ENCODE results near the gene REC8. TPM values are rescaled to one million over a fixed set of nuclear protein-coding genes. Genes with fewer than 3 reads are reported as not detected.
"Not testable (repeated sequence)": the region's sequence is repeated elsewhere in the genome, so short reads cannot be mapped to it uniquely, and the experiment has no call there.

Gene REC8
- polyA plus RNA-seq, 3 donors from 2014 or later = 1.7 to 15.2 (median 3.8) TPM

GRCh38 chr14:24215495-24216344 lies 43.8 kb downstream of the REC8 start, which contains the start of gene MDP1:
MDP1 (minus strand) TSS chr14:24216066; CDS start chr14:24215955, 111 bp downstream.
- H3K4me1 Mint-ChIP-seq = peaks cover 51% of the 10 kb centered on the region in 2 donors
- no peaks in the 10 kb centered on the region for H3K9me3 Mint-ChIP-seq
- DNase-seq = peak; percentile 84 to 88 (median 87)
- peak within 1 kb of the TSS; percentile 96 to 100 (median 98) for H3K27ac Mint-ChIP-seq
- H3K27me3 Mint-ChIP-seq (ENCODE audit: low read depth in 3 of 3) = peaks cover 8 to 21% (median 14%) of the 10 kb centered on the region in 3 donors
- H3K36me3 Mint-ChIP-seq = peaks cover 4 to 11% (median 9%) of the 10 kb centered on the region in 3 donors
- peak within 1 kb of the TSS; percentile 89 to 99 (median 93) for H3K4me3 Mint-ChIP-seq

GRCh38 chr14:24216345-24216699 lies 44.4 kb downstream of the REC8 start:
- H3K9me3 Mint-ChIP-seq = no peaks in the 10 kb centered on the region
- H3K4me3 Mint-ChIP-seq = peak overlapping the region; percentile 89 to 99 (median 93)
- no peak for DNase-seq
- H3K27me3 Mint-ChIP-seq (ENCODE audit: low read depth in 3 of 3) = peaks cover 8 to 19% (median 14%) of the 10 kb centered on the region in 3 donors
- H3K27ac Mint-ChIP-seq = peak overlapping the region; percentile 96 to 100 (median 98)
- peaks cover 4 to 11% (median 8%) of the 10 kb centered on the region in 3 donors for H3K36me3 Mint-ChIP-seq
- peaks cover 47 to 49% of the 10 kb centered on the region in 2 donors for H3K4me1 Mint-ChIP-seq

GRCh38 chr14:24216876-24217275 lies 45.0 kb downstream of the REC8 start:
- peaks cover 6 to 19% (median 14%) of the 10 kb centered on the region in 3 donors for H3K27me3 Mint-ChIP-seq (ENCODE audit: low read depth in 3 of 3)
- not testable (repeated sequence) for H3K4me3 Mint-ChIP-seq

GRCh38 chr14:24219080-24219479 lies 47.2 kb downstream of the REC8 start:
- Mint-ChIP-seq H3K9me3 (no peaks in the 10 kb centered on the region), H3K27me3 (ENCODE audit: low read depth in 3 of 3) (peaks cover 2 to 7% (median 7%) of the 10 kb centered on the region in 3 donors), H3K27ac (no peak overlapping the region), H3K4me3 (no peak overlapping the region), H3K36me3 (peaks cover 0 to 6% (median 3%) of the 10 kb centered on the region in 3 donors), H3K4me1 (peaks cover 24 to 25% of the 10 kb centered on the region in 2 donors)
- no peak for DNase-seq

More at GRCh38 chr14:24216876-24217275, 45.0 kb downstream of the REC8 start:
- H3K27ac Mint-ChIP-seq = peak overlapping the region; percentile 96 to 100 (median 98)
- H3K36me3 Mint-ChIP-seq, DNase-seq, H3K9me3 Mint-ChIP-seq: not testable (repeated sequence)
- H3K4me1 Mint-ChIP-seq = peaks cover 42 to 44% of the 10 kb centered on the region in 2 donors

- no peak for DNase-seq
- Mint-ChIP-seq H3K4me1 (peaks cover 22 to 23% of the 10 kb centered on the region in 2 donors), H3K4me3 (no peak overlapping the region), H3K27me3 (ENCODE audit: low read depth in 3 of 3) (peaks cover 2 to 7% (median 3%) of the 10 kb centered on the region in 3 donors), H3K36me3 (peaks cover 0 to 6% (median 5%) of the 10 kb centered on the region in 3 donors), H3K27ac (peak overlapping the region in 2 of 6 donors; percentile 28 to 65), H3K9me3 (no peaks in the 10 kb centered on the region)
These were observed 47.6 kb downstream of the REC8 start for GRCh38 chr14:24219521-24219920.

- DNase-seq, H3K27ac Mint-ChIP-seq: not testable (repeated sequence)
These were observed 51.1 kb downstream of the REC8 start for GRCh38 chr14:24222987-24223386.

GRCh38 chr14:24224618-24225071 lies 52.8 kb downstream of the REC8 start:
- peak overlapping the region in 3 of 6 donors; percentile 29 to 83 (median 42) for H3K27ac Mint-ChIP-seq
- peaks cover 6 to 10% (median 7%) of the 10 kb centered on the region in 3 donors for H3K36me3 Mint-ChIP-seq
- H3K4me3 Mint-ChIP-seq = no peak overlapping the region
- no peaks in the 10 kb centered on the region for H3K9me3 Mint-ChIP-seq
- peaks cover 7 to 24% of the 10 kb centered on the region in 2 donors for H3K4me1 Mint-ChIP-seq
- H3K27me3 Mint-ChIP-seq (ENCODE audit: low read depth in 3 of 3) = no peaks in the 10 kb centered on the region
- no peak for DNase-seq

More at GRCh38 chr14:24222987-24223386, 51.1 kb downstream of the REC8 start:
- not testable (repeated sequence) for H3K9me3 Mint-ChIP-seq; H3K27me3 Mint-ChIP-seq (ENCODE audit: low read depth in 3 of 3); H3K4me3 Mint-ChIP-seq
- H3K4me1 Mint-ChIP-seq = peaks cover 5 to 18% of the 10 kb centered on the region in 2 donors
- peaks cover 6 to 12% (median 11%) of the 10 kb centered on the region in 3 donors for H3K36me3 Mint-ChIP-seq

- no peak overlapping the region for H3K27ac Mint-ChIP-seq
- H3K4me3 Mint-ChIP-seq = no peak overlapping the region
- peaks cover 16 to 31% of the 10 kb centered on the region in 2 donors for H3K4me1 Mint-ChIP-seq
- no peaks in the 10 kb centered on the region for H3K27me3 Mint-ChIP-seq (ENCODE audit: low read depth in 3 of 3)
- H3K36me3 Mint-ChIP-seq = peaks cover 6 to 10% (median 7%) of the 10 kb centered on the region in 3 donors
- no peaks in the 10 kb centered on the region for H3K9me3 Mint-ChIP-seq
- no peak for DNase-seq
These were observed 54.6 kb downstream of the REC8 start for GRCh38 chr14:24226473-24226872.

GRCh38 chr14:24228902-24229301 lies 57.0 kb downstream of the REC8 start:
- peaks cover 7 to 10% (median 9%) of the 10 kb centered on the region in 3 donors for H3K36me3 Mint-ChIP-seq
- peaks cover 0 to 2% (median 0%) of the 10 kb centered on the region in 3 donors for H3K27me3 Mint-ChIP-seq (ENCODE audit: low read depth in 3 of 3)
- no peak for DNase-seq
- no peak overlapping the region for H3K4me3 Mint-ChIP-seq
- H3K9me3 Mint-ChIP-seq = no peaks in the 10 kb centered on the region
- peaks cover 35 to 52% of the 10 kb centered on the region in 2 donors for H3K4me1 Mint-ChIP-seq
- no peak overlapping the region for H3K27ac Mint-ChIP-seq

Other genes starting within 250 kb of the REC8 start
- 10 to 100 TPM; 26.2 to 33.8 (median 31.0) TPM for gene DHRS4, start 218.3 kb upstream of the REC8 start, polyA plus RNA-seq
- 10 to 100 TPM; 14.7 to 22.1 (median 15.8) TPM for gene DHRS4L2, start 183.2 kb upstream of the REC8 start, polyA plus RNA-seq
- gene CARMIL3, start 120.1 kb upstream of the REC8 start, polyA plus RNA-seq = under 1 TPM; 0.09 to 0.82 (median 0.32) TPM
- gene CPNE6, start 100.5 kb upstream of the REC8 start, polyA plus RNA-seq = not detected
- 10 to 100 TPM in 2 of 3 donors, 1 to 10 TPM in 1; 8.2 to 13.3 (median 12.0) TPM for gene PCK2, start 77.8 kb upstream of the REC8 start, polyA plus RNA-seq
- 100 to 1,000 TPM in 1 of 3 donors, 10 to 100 TPM in 2; 91.1 to 129 (median 98.2) TPM for gene DCAF11, start 57.3 kb upstream of the REC8 start, polyA plus RNA-seq
- 1 to 10 TPM; 2.8 to 4.1 (median 3.0) TPM for gene NRL, start 57.1 kb upstream of the REC8 start, polyA plus RNA-seq
- gene FITM1, start 41.4 kb upstream of the REC8 start, polyA plus RNA-seq = under 1 TPM; 0.28 to 0.90 (median 0.85) TPM
- 1,000 to 10,000 TPM; 1,115 to 1,243 (median 1,240) TPM for gene PSME1, start 35.9 kb upstream of the REC8 start, polyA plus RNA-seq
- 10 to 100 TPM; 14.2 to 19.0 (median 17.6) TPM for gene EMC9, start 30.5 kb upstream of the REC8 start, polyA plus RNA-seq
- 1,000 to 10,000 TPM in 1 of 3 donors, 100 to 1,000 TPM in 2; 650 to 1,160 (median 776) TPM for gene PSME2, start 25.5 kb upstream of the REC8 start, polyA plus RNA-seq
- 10 to 100 TPM; 41.5 to 62.9 (median 59.5) TPM for gene RNF31, start 24.6 kb upstream of the REC8 start, polyA plus RNA-seq
- 100 to 1,000 TPM in 2 of 3 donors, 10 to 100 TPM in 1; 48.8 to 123 (median 102) TPM for gene IRF9, start 10.8 kb upstream of the REC8 start, polyA plus RNA-seq
- gene IPO4, start 16.7 kb downstream of the REC8 start, polyA plus RNA-seq = 10 to 100 TPM; 10.1 to 21.0 (median 11.3) TPM
- 10 to 100 TPM; 31.0 to 60.5 (median 42.4) TPM for gene TM9SF1, start 23.4 kb downstream of the REC8 start, polyA plus RNA-seq
- gene TSSK4, start 33.6 kb downstream of the REC8 start, polyA plus RNA-seq = 1 to 10 TPM in 2 of 3 donors, under 1 TPM in 1; 0.38 to 3.0 (median 3.0) TPM
- gene CHMP4A, start 41.4 kb downstream of the REC8 start, polyA plus RNA-seq = 100 to 1,000 TPM; 162 to 203 (median 168) TPM
- gene MDP1, start 44.0 kb downstream of the REC8 start, polyA plus RNA-seq = 10 to 100 TPM; 29.2 to 45.5 (median 29.5) TPM
- 100 to 1,000 TPM; 347 to 503 (median 373) TPM for gene NEDD8, start 60.3 kb downstream of the REC8 start, polyA plus RNA-seq
- 100 to 1,000 TPM in 1 of 3 donors, 10 to 100 TPM in 2; 89.3 to 134 (median 96.0) TPM for gene GMPR2, start 60.8 kb downstream of the REC8 start, polyA plus RNA-seq
- gene TINF2, start 70.5 kb downstream of the REC8 start, polyA plus RNA-seq = 100 to 1,000 TPM; 248 to 289 (median 249) TPM
- under 1 TPM in 1 of 3 donors, not detected in 2; 0.41 TPM for gene TGM1, start 91.1 kb downstream of the REC8 start, polyA plus RNA-seq
- gene RABGGTA, start 99.5 kb downstream of the REC8 start, polyA plus RNA-seq = 10 to 100 TPM; 23.3 to 52.0 (median 38.6) TPM
- gene DHRS1, start 127.7 kb downstream of the REC8 start, polyA plus RNA-seq = 10 to 100 TPM; 31.4 to 35.9 (median 31.7) TPM
- gene NOP9, start 127.8 kb downstream of the REC8 start, polyA plus RNA-seq = 1 to 10 TPM in 2 of 3 donors, not detected in 1; 1.4 to 2.4 TPM
- 10 to 100 TPM; 31.6 to 81.9 (median 52.1) TPM for gene CIDEB, start 135.9 kb downstream of the REC8 start, polyA plus RNA-seq
- 1 to 10 TPM; 2.1 to 4.9 (median 3.9) TPM for gene LTB4R2, start 138.1 kb downstream of the REC8 start, polyA plus RNA-seq
- 10 to 100 TPM; 12.4 to 13.7 (median 12.7) TPM for gene LTB4R, start 139.4 kb downstream of the REC8 start, polyA plus RNA-seq
- gene ADCY4, start 163.0 kb downstream of the REC8 start, polyA plus RNA-seq = under 1 TPM in 2 of 3 donors, not detected in 1; 0.31 to 0.52 TPM
- 10 to 100 TPM; 13.5 to 21.4 (median 16.0) TPM for gene RIPK3, start 167.9 kb downstream of the REC8 start, polyA plus RNA-seq
- not detected for gene NFATC4, start 196.1 kb downstream of the REC8 start, polyA plus RNA-seq
- gene NYNRIN, start 226.9 kb downstream of the REC8 start, polyA plus RNA-seq = under 1 TPM in 2 of 3 donors, not detected in 1; 0.18 TPM

All from immature natural killer cell (primary cell).